IMR-90 (cell line): ENCODE measurements around the gene UBE2O. TPM values are rescaled to one million over a fixed set of nuclear protein-coding genes. Genes with fewer than 3 reads are reported as not detected.

Experiments used
- ATAC-seq: fragments of 200-7000 bp; cut with Tn5 transposase; 2 replicates; pipeline ENCODE4 v1.9.1; 2020; ENCODE audit warnings: low read depth, mild to moderate bottlenecking, moderate library complexity
- BruUV-seq: library from RNA; stranded (reverse); fragments of 400-500 nt; replicated peaks from 2 replicates; lab custom pipeline; 2021; lab: Mats Ljungman, UMichigan
- CTCF ChIA-PET: fragments of 300-600 bp; formaldehyde crosslinking; extraction: SDS; loops from one replicate; lab custom pipeline; 2021; ENCODE audit warnings: antibody characterized with exemption; lab: Yijun Ruan, JAX
- POLR2A ChIA-PET: fragments of 300-600 bp; sonication (Branson Sonifier 250); formaldehyde crosslinking; loops from one replicate; lab custom pipeline; 2022; ENCODE audit warnings: antibody characterized with exemption; ENCODE audit not compliant: unreplicated experiment; lab: Charles Lee
- DNase-seq: peaks from one replicate; pipeline ENCODE4 v3.0.0; 2013
- H2AFZ ChIP-seq: replicated peaks from 2 replicates; pipeline ENCODE3; 2013; ENCODE audit warnings: low read length, mild to moderate bottlenecking; ENCODE audit not compliant: poor library complexity
- H2AK5ac ChIP-seq: 2 replicates; pipeline ENCODE4 v1.6.1; 2013; ENCODE audit warnings: low read depth, low read length, inconsistent platforms
- H2AK9ac ChIP-seq: replicated peaks from 2 replicates; pipeline ENCODE3; 2013; ENCODE audit warnings: mild to moderate bottlenecking, low read depth, low read length, moderate library complexity; ENCODE audit not compliant: poor library complexity
- H2BK120ac ChIP-seq: 2 replicates; pipeline ENCODE4 v1.6.1; 2013; ENCODE audit warnings: low read depth, low read length, inconsistent platforms
- H2BK15ac ChIP-seq: 3 replicates; pipeline ENCODE4 v1.6.1; 2013; ENCODE audit warnings: low read depth, low read length, inconsistent platforms
- H2BK20ac ChIP-seq: 2 replicates; pipeline ENCODE4 v1.6.1; 2013; ENCODE audit warnings: low read depth, mild to moderate bottlenecking, inconsistent platforms, low read length, moderate library complexity
- H2BK5ac ChIP-seq: 2 replicates; pipeline ENCODE4 v1.6.1; 2013; ENCODE audit warnings: mild to moderate bottlenecking, low read depth, low read length, inconsistent platforms; ENCODE audit not compliant: poor library complexity, severe bottlenecking
- H3K14ac ChIP-seq: replicated peaks from 2 replicates; pipeline ENCODE4 v1.6.1; 2013; ENCODE audit warnings: low read depth, low read length, inconsistent platforms
- H3K18ac ChIP-seq: 2 replicates; pipeline ENCODE4 v1.6.1; 2013; ENCODE audit warnings: low read depth, low read length, control low read depth
- H3K23ac ChIP-seq: 2 replicates; pipeline ENCODE4 v1.6.1; 2013; ENCODE audit warnings: low read depth, low read length, inconsistent platforms
- H3K27ac ChIP-seq: 2 replicates; pipeline ENCODE4 v1.5.1; 2013; ENCODE audit warnings: mild to moderate bottlenecking, control low read depth, low read length; ENCODE audit not compliant: insufficient read depth
- H3K27me3 ChIP-seq: 2 replicates; pipeline ENCODE4 v1.6.1; 2013; ENCODE audit warnings: low read length; ENCODE audit not compliant: control insufficient read depth, insufficient read depth
- H3K36me3 ChIP-seq: 2 replicates; pipeline ENCODE4 v1.6.1; 2013; ENCODE audit warnings: low read length, mixed read lengths; ENCODE audit not compliant: control insufficient read depth, insufficient read depth
- H3K4ac ChIP-seq: 2 replicates; pipeline ENCODE4 v1.6.1; 2013; ENCODE audit warnings: low read depth, low read length, inconsistent platforms
- H3K4me1 ChIP-seq: 2 replicates; pipeline ENCODE4 v1.6.1; 2013; ENCODE audit warnings: low read length, mixed read lengths; ENCODE audit not compliant: control insufficient read depth, insufficient read depth
- H3K4me2 ChIP-seq: 2 replicates; pipeline ENCODE4 v1.6.1; 2013; ENCODE audit warnings: low read depth, mild to moderate bottlenecking, control low read depth, low read length, moderate library complexity
- H3K4me3 ChIP-seq: 2 replicates; pipeline ENCODE4 v1.5.1; 2013; ENCODE audit warnings: low read depth, mild to moderate bottlenecking, control low read depth, low read length, moderate library complexity; ENCODE audit not compliant: insufficient read depth
- H3K56ac ChIP-seq: 2 replicates; pipeline ENCODE4 v1.6.1; 2013; ENCODE audit warnings: low read length, inconsistent platforms; ENCODE audit not compliant: insufficient read depth; ENCODE audit errors: extremely low read depth
- H3K79me1 ChIP-seq, 2 experiments: 2 replicates each; pipeline ENCODE4 v1.6.1; 2013; ENCODE audit warnings: low read length in 2 of 2, inconsistent platforms in 1 of 2, low read depth in 1 of 2
- H3K9ac ChIP-seq: 2 replicates; pipeline ENCODE4 v1.6.1; 2013; ENCODE audit warnings: low read depth, low read length, control low read depth
- H3K9me1 ChIP-seq: 2 replicates; pipeline ENCODE4 v1.6.1; 2013; ENCODE audit warnings: low read length, inconsistent platforms; ENCODE audit not compliant: insufficient read depth
- H3K9me3 ChIP-seq: 2 replicates; pipeline ENCODE4 v1.6.1; 2013; ENCODE audit warnings: low read length; ENCODE audit not compliant: control insufficient read depth, insufficient read depth
- H4K20me1 ChIP-seq: 2 replicates; pipeline ENCODE4 v1.6.1; 2013; ENCODE audit warnings: low read length, inconsistent platforms; ENCODE audit not compliant: insufficient read depth
- H4K5ac ChIP-seq: 2 replicates; pipeline ENCODE4 v1.6.1; 2013; ENCODE audit warnings: mild to moderate bottlenecking, low read depth, low read length, control low read depth
- H4K8ac ChIP-seq, 2 experiments: 2 replicates each; pipeline ENCODE4 v1.6.1; 2013; ENCODE audit warnings: low read depth in 2 of 2, low read length in 2 of 2, control low read depth in 1 of 2, inconsistent platforms in 1 of 2
- H4K91ac ChIP-seq: 2 replicates; pipeline ENCODE4 v1.6.1; 2013; ENCODE audit warnings: low read depth, low read length, inconsistent platforms; ENCODE audit not compliant: insufficient read depth
- MAFK ChIP-seq: IDR thresholded peaks from 2 replicates; pipeline ENCODE4 v1.6.1; 2012; ENCODE audit warnings: low read depth, low read length, improper control_type of control experiment
- WGBS, 2 experiments: methylation state at CpG; one replicate each; pipeline versions ENCODE4 v1.1.5 to v1.1.7; 2013; ENCODE audit warnings: missing lambda C conversion rate in 2 of 2; ENCODE audit not compliant: insufficient read length in 1 of 2; ENCODE audit errors: extremely low coverage in 2 of 2; 5-methylcytosine and 5-hydroxymethylcytosine counted together
- dilution Hi-C: fragments of 300-500 bp; cut with HindIII; formaldehyde crosslinking; loops from one replicate; pipeline ENCODE4 v1.14.3; 2018; ENCODE audit warnings: low sequenced_read_pairs; ENCODE audit not compliant: unreplicated experiment
- in situ Hi-C: fragments of 300-500 bp; cut with MboI; formaldehyde crosslinking; loops from 3 replicates; pipeline ENCODE4 v1.14.3; 2019; ENCODE audit warnings: low sequenced_read_pairs, inconsistent platforms, mixed read lengths
- intact Hi-C: fragments of 100-400 bp; cut with micrococcal nuclease; formaldehyde crosslinking; loops from 2 replicates; pipeline ENCODE4 v1.10.0; 2022
- polyA plus RNA-seq, 3 experiments: library from polyadenylated mRNA; depleted of rRNA; stranded (reverse); fragments of >200 nt; gene quantifications; 2 replicates each; pipeline ENCODE4 v1.2.3, GENCODE V29; 2012; ENCODE audit warnings: low replicate concordance in 1 of 3
- total RNA-seq: library from RNA; depleted of rRNA; stranded (reverse); fragments of >200 nt; gene quantifications from 2 replicates; pipeline ENCODE4 v1.2.3, GENCODE V29; 2012
- TF ChIP-seq, protein P1 (sequence below): conservative IDR thresholded peaks from 2 replicates; pipeline ENCODE4 v1.5.1; 2012; ENCODE audit warnings: mild to moderate bottlenecking, low read depth, low read length, improper control_type of control experiment

UBE2O gene
- total and polyA plus RNA-seq, 2 of the 4 experiments (the other 2 are of a cell fraction) = 17.6 TPM

DNA sequence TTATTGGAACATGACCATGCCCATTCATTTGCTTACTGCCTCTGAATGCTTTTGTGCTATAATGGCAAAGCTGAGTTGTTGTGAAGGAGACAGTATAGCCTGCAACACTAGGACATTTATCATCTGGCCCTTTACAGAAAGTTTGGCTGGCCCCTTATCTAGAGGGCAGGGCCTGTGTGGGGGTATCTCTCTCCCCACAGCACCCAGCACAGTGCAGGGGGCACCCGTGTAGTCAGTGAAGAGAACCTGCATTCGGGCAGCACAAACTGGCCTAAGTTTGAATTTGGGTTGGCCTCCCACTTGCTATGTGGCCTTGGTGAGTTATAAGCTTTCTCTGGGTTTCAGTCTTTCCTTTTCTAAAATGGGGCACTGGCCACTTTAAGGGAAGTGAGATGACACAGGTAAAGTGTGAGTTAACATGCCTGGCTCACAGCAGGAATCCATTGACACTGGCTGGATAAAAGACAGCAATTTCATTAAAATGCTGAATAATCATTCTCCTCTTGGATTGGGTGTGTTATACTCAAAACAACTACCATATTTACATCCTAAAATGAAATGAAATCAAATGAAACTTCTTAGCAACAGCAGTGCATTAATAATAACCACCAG lies 12.1 kb downstream of the UBE2O start:
- Histone ChIP-seq H3K27me3 (no peaks in the 10 kb centered on the region), H2AFZ (no peak overlapping the region), H2BK5ac (no peak overlapping the region), H3K4me1 (peaks cover 42% of the 10 kb centered on the region), H3K9me3 (no peaks in the 10 kb centered on the region), H2BK120ac (no peak overlapping the region), H4K20me1 (peaks cover 81% of the 10 kb centered on the region), H4K8ac (no peak overlapping the region), H3K27ac (no peak overlapping the region), H3K4me3 (no peak overlapping the region), H2BK20ac (no peak overlapping the region), H2AK9ac (no peak overlapping the region), H3K18ac (no peak overlapping the region), H3K23ac (0 out of 2 replicates have a peak overlapping the region, but pooled peaks have one; percentile 27), H3K4ac (no peak overlapping the region), H3K9ac (no peak overlapping the region), H3K4me2 (no peak overlapping the region), H3K56ac (no peak overlapping the region), H3K9me1 (peaks cover 52% of the 10 kb centered on the region), H3K36me3 (no peaks in the 10 kb centered on the region), H2AK5ac (no peak overlapping the region), H3K14ac (no peak overlapping the region), H2BK15ac (no peak overlapping the region), H3K79me1 (peaks cover 39 to 90% of the 10 kb centered on the region in 2 experiments), H4K5ac (no peak overlapping the region), H4K91ac (no peak overlapping the region)
- dilution Hi-C loops (no loop called here), in situ Hi-C loops (no loop called here), intact Hi-C loops (no loop called here)
- TF ChIP-seq MAFK = peak; percentile 50; the same call in 1 of the 2 replicates
- TF ChIP-seq, protein P1, sequence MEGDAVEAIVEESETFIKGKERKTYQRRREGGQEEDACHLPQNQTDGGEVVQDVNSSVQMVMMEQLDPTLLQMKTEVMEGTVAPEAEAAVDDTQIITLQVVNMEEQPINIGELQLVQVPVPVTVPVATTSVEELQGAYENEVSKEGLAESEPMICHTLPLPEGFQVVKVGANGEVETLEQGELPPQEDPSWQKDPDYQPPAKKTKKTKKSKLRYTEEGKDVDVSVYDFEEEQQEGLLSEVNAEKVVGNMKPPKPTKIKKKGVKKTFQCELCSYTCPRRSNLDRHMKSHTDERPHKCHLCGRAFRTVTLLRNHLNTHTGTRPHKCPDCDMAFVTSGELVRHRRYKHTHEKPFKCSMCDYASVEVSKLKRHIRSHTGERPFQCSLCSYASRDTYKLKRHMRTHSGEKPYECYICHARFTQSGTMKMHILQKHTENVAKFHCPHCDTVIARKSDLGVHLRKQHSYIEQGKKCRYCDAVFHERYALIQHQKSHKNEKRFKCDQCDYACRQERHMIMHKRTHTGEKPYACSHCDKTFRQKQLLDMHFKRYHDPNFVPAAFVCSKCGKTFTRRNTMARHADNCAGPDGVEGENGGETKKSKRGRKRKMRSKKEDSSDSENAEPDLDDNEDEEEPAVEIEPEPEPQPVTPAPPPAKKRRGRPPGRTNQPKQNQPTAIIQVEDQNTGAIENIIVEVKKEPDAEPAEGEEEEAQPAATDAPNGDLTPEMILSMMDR = no peak
- no CpG with 5 or more reads among the region's 2 CpGs for WGBS, 2 experiments
- CTCF ChIA-PET = no interaction called here
- DNase-seq (no peak), ATAC-seq (no peak)
- POLR2A ChIA-PET = no interaction called here
- no TSS peak for BruUV-seq
